GF-D8 (cell line): ENCODE results near the gene ARHGEF19.
A peak's percentile ranks its signal among the peaks of the same experiment; 100 is the strongest.
"Not testable (repeated sequence)": the region's sequence is repeated elsewhere in the genome, so short reads cannot be mapped to it uniquely, and the experiment has no call there.

Experiments used
- DNase-seq: peaks from one replicate; lab custom pipeline; 2025; lab: John Stamatoyannopoulos, UW

The ARHGEF19 gene

DNA sequence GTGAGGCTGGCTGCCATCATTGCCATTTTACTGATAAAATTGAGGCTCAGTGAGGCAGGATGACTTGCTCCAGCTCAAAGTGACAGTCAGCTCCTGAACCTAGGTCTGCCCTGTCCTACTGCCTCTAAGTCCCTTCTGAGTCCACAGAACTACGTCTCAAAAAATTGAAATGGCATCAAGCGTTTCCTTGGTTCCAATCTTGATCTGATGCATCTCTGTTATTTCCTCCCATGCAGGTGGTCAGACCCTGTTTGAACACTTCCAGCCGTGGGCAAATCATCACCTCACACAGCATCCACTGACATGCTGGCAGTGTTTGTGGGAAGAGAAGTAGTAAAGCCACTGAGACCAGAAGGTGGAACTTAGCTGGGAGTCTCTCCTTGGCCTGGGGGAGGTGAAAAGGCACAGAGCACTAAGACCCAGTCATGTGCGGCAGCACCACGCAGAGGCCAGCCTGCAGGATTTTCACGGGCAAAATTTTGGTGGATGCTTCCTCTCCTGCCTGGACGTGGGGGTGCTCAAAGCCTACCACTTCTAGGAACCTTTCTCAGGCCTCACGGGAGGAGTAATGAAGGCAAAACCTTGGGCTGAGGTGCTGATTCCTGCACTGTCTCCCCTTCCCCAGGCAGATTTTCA lies 32.3 kb upstream of the ARHGEF19 start:
- DNase-seq: no peak

GRCh38 chr1:16243936-16244649 lies 31.6 kb upstream of the ARHGEF19 start:
- peak; percentile 44 for DNase-seq

DNA sequence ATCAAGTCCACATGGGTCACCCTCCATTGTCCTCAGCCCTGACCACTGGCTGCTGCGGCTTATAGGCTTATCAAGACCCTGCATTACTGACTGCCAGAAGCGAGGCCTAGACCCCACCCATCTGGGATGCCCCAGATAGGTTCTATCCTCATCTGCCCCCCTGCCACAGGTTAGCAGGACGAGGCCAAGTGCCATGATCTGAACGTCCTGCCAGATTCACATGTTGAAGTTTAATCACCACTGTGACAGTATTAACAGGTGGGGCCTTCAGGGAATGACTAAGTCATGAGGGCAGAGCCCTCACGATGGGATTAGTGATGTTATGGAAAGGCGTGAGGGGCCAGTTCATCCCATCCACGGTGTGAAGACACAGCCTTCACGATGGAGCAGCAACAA lies 30.8 kb upstream of the ARHGEF19 start:
- DNase-seq: no peak

DNA sequence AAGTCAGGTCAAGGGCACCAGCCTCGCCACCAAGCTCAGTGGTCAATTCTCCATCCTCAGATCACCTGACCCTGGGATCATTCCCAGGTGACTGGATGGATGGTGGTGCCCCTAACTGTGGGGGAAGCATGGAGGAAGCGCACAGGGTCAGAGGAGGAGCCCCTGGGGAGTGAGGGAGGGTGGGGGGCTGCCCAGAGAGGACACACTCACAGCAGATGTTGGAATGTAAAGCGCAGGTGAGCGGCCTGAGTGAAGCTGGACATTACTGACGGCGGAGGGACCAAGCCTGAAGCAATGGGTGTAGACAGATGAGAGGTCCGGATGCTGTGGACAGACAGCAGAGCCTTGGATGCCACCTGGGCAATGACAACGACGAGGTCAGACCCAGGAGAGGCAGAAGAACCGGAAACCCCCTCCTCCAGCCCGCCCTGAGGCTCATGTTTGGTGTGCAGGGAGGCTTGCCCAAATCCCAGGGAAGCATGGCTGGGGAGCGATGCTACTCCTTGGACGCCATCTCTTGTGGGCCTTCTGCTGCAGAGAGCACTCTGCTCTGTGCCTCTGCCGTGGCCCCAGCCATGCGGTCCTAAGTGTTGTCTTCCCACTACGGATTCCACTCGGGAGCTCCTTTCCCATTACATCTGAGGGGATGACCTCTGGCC lies 30.2 kb upstream of the ARHGEF19 start:
- DNase-seq: no peak

DNA sequence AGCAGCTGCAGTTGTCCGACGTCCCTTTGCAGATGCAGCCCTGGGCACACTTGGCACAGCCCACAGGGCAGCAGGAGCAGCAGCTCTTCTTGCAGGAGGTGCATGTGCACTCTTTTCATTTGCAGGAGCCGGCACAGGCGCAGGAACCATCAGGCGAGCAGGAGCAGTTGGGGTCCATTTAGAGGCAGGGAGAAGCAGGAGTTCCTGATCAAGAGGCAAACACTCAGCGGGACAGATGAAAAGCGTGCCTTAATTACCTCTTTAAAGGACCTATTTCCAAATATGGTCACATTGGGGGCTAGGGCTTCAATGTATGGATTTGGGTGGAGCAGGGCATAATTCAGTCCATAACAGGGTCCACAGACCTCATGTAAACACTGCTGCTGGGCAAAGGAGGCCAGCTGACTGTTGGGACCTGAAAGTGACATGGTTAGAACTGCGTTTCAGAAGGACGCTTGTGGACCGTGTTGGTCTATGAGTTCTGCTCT lies 28.8 kb upstream of the ARHGEF19 start:
- DNase-seq: no peak

GRCh38 chr1:16239972-16240491 lies 27.6 kb upstream of the ARHGEF19 start:
- no peak for DNase-seq

DNA sequence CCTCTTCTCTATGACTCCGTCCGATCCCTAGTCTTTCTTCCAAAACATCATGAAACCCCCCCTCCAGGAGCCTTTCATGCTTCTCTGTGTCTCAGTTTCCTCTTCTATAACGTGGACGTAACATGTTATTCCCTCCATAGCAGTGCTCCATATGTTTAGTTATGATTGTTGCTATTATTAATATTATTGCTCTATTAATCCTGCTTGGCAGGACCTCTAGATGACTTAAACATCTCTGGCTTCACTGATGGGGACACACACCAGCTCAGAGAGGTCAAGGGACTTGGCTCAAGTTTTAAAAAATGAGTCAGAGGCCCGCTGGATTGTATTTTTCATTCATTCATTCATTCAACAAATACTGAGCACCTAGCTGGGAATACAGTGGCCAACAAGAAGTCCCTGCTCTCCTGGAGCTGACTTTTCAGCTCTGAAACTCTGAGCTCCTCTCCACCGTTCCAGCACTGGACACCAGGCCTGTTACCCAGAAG lies 24.9 kb upstream of the ARHGEF19 start:
- no peak for DNase-seq

GRCh38 chr1:16236511-16237342 lies 24.3 kb upstream of the ARHGEF19 start, which contains the start of gene CPLANE2:
TSS of gene CPLANE2 (minus strand) at chr1:16237183. CDS start at chr1:16236742, 441 bp downstream.
- peak; percentile 80 for DNase-seq

GRCh38 chr1:16235944-16236510 lies 23.6 kb upstream of the ARHGEF19 start:
- peak; percentile 59 for DNase-seq

DNA sequence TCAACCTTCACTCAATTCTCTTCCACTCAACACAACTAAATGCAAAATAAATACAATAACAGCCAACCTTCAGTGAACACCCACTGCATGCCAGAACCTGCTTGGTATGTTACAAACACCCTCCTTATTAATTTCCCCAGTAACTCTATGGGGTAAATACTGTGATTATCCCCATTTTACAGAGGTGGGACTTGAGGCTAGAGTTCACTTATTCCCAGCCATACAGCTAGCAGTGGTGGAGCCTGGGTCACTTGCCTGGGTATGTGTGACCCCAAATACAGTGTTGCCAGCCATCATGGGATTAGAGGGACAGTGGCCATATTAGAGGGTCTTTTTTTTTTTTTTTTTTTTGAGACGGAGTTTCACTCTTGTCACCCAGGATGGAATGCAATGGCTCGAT lies 22.9 kb upstream of the ARHGEF19 start:
- DNase-seq: no peak

DNA sequence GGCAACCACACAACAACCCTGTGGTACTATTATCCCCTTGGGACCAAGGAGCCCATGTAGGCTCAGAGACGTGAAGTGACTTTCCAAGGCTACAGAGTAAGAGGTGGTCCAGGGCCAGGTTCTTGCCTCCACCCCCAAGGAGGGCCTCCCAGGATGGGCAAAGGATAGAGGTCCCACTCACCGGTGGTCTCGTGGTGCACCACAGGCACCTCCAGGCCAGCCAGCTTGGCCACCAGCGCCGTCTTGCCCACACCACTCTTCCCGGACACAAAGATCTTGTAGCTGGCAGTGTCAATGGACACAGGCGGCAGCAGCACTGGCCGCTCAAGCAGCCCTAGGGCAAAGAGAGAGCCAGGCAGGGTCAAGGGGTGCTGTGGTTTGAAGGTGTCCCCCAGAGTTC lies 21.0 kb upstream of the ARHGEF19 start:
- DNase-seq: no peak

DNA sequence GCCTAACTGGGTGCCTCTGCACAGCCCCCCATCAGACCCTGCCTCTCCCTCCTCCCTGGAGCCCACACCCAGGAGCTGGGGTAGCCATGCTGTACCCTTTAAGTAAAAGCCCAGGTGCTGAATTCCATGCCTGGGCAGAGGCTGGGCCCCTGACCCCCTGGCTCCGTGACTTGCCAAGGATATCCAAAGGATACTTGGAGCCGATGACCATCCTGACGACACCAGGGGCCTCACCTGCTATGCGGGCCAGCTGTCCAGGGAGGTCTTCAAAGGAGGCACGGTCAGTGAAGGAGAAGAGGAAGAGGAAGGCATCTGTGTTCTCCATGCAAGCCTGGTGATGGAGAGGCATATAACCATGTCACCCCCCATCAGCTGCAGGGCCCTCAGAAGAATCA lies 19.9 kb upstream of the ARHGEF19 start:
- no peak for DNase-seq

DNA sequence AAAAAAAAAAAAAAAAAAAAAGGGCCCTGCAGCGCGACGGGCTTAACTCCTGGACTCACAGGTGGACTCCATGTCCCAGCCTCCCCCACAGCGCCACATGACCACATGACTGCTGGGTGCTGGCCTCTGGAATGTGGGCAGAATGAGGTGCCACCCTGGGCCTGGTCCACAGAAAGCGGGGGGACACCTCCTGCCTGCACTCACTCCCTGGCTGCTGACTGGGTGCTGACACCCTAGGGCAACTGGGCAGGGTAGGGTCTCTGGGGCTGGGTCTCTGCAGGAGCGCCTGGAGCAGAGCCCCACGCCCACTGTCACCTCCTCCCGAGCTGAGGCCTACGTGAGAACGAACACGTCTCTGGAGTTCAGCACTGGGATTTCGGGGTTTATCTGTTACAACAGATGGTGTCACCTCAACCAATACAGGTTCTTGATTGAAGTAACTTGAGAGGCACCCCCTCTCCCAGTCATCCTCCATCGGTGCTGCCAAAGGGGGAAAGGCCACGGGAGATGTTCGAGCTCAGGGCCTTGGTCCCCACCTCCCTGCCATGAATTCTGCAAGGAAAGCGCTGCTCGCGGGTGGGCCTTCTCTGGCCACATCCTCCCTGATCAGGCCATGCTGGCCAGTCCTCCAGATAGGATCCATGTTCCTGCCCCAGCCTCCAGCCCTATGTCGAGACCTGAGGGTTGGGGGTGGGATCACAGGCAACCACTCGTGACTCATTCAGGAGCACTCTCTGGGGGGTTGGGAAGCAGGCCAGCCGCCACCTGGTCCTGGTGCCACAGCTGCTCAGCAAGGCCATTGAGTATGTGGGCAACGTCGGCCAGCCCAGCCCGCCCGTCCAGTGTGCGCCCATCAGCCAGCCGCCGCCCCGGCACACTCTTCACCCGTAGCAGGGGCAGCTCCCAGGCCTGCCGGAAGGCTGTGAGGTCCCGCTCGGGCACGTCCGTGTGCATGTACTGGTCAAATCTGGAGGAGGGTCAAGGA lies 19.2 kb upstream of the ARHGEF19 start:
- no peak for DNase-seq

DNA sequence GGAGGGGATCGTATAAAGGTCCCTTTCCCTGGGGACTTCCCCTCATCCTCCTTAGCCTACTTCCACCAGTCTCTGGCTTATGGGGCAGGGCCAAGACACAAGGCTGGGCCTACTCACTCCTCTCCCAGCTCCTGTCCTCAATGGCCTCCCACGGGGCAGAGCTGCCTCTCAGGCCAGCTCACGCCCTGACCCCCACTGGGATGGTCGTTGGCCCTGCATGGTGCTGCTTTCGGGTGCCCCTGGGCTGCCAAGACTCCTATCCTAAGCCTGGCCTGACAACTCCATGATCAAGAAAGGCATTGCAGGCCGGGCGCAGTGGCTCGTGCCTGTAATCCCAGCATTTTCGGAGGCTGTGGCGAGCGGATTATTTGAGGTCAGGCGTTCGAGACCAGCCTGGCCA lies 18.3 kb upstream of the ARHGEF19 start:
- no peak for DNase-seq

DNA sequence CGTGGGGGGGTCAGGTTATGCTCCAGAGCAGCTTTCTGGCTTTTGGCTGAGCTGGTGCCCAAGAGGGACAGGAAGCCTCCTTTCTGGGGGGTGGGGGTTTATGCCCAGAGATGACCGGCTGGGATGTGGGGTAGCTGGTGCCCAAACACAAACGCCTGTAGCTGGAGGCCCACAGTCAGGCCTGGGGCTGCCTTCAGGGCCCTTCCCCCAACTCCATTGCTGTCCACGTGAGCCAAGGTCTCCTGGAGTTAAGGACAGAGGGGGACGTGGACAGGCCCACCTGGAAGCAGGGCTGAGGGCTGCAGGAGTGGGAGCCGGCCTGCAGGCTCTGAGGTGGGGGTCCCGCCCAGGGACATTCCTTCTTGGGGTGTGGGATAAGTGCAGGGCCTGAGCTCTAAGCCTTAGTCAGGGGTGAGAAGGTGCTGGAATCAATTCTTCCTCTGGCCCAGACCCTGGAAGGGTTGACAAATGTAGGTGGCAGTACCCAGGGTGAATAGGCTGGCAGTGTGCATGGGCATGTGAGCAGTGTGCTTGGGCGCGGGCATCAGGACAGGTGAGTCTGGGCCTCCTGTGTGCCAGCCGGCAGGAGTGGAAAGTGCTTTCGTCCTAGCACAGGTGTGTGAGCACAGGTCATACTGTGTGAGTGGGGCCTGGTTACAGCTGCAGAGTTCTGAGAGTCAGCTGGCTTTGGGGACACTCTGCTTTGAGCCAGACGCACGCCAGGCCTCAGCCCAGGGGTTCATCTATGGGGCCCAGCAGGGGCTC lies 17.7 kb upstream of the ARHGEF19 start:
- no peak for DNase-seq

- no peak for DNase-seq
Measured at GRCh38 chr1:16226490-16227179, 14.2 kb upstream of the ARHGEF19 start.

DNA sequence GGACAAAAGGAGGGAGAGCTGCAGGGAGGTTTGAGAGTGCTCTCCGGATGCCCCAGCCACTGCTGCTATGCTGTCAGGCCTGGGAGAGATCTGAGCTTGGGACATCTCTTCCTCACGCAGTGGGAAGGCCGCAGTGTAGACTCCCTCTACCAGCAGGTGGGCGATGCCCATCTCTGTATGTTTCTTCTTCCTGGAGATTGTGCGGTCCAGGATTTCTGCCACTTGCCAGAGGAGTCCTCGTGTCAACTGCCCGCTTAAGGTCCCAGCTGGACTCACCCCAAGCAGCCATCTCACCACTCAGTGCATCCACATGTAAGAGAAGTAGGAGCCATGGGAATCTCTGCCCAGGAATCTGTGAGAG lies 13.7 kb upstream of the ARHGEF19 start:
- DNase-seq: no peak

- no peak for DNase-seq
Measured at GRCh38 chr1:16224472-16224871, 12.0 kb upstream of the ARHGEF19 start.

- DNase-seq: not testable (repeated sequence)
Measured at GRCh38 chr1:16222716-16223115, 10.3 kb upstream of the ARHGEF19 start.
